GM23338 (cell line): Measurements from ENCODE around the gene KLK5. TPM values are rescaled to one million over a fixed set of nuclear protein-coding genes. Genes with fewer than 3 reads are reported as not detected.

Experiments used
- ATAC-seq: fragments of 200-7000 bp; cut with Tn5 transposase; 3 replicates; pipeline ENCODE4 v1.9.1; 2020
- DNase-seq: peaks from one replicate; pipeline ENCODE4 v3.0.0-alpha.2; 2015; ENCODE audit warnings: low spot score
- H2AFZ ChIP-seq: fragments of 200-600 bp; sonication (generic); 2 replicates; pipeline ENCODE4 v1.8.0; 2016; ENCODE audit warnings: antibody characterized with exemption, mild to moderate bottlenecking, moderate library complexity
- H3F3A ChIP-seq: fragments of 200-600 bp; sonication (generic); replicated peaks from 2 replicates; pipeline ENCODE4 v1.8.0; 2017; ENCODE audit warnings: antibody characterized with exemption, mixed run types, low read depth
- H3K27ac ChIP-seq: fragments of 200-600 bp; sonication (generic); 2 replicates; pipeline ENCODE4 v1.6.1; 2016; ENCODE audit warnings: low read depth
- H3K27me3 ChIP-seq: fragments of 200-600 bp; sonication (generic); 2 replicates; pipeline ENCODE4 v1.8.0; 2016; ENCODE audit warnings: mild to moderate bottlenecking, mixed run types, moderate library complexity; ENCODE audit not compliant: insufficient read depth
- H3K36me3 ChIP-seq: fragments of 200-600 bp; sonication (generic); 2 replicates; pipeline ENCODE4 v1.8.0; 2016; ENCODE audit warnings: mild to moderate bottlenecking; ENCODE audit not compliant: insufficient read depth
- H3K4me1 ChIP-seq: fragments of 200-600 bp; sonication (generic); 2 replicates; pipeline ENCODE4 v1.8.0; 2016; ENCODE audit warnings: mild to moderate bottlenecking, moderate library complexity; ENCODE audit not compliant: insufficient read depth
- H3K4me2 ChIP-seq: fragments of 200-600 bp; sonication (generic); 2 replicates; pipeline ENCODE4 v1.7.1; 2017; ENCODE audit warnings: mixed run types
- H3K4me3 ChIP-seq: fragments of 200-600 bp; sonication (generic); 2 replicates; pipeline ENCODE4 v1.6.1; 2016; ENCODE audit warnings: mixed run types
- H3K79me2 ChIP-seq: fragments of 200-600 bp; sonication (generic); replicated peaks from 2 replicates; pipeline ENCODE4 v1.8.0; 2017; ENCODE audit warnings: mild to moderate bottlenecking; ENCODE audit not compliant: insufficient read depth
- H3K9me2 ChIP-seq: fragments of 200-600 bp; sonication (generic); 2 replicates; pipeline ENCODE4 v1.8.0; 2017; ENCODE audit not compliant: insufficient read depth
- H4K20me1 ChIP-seq: fragments of 200-600 bp; sonication (generic); replicated peaks from 2 replicates; pipeline ENCODE4 v1.8.0; 2017; ENCODE audit warnings: mild to moderate bottlenecking; ENCODE audit not compliant: insufficient read depth
- H3K27ac Mint-ChIP-seq: 2 replicates; pipeline ENCODE4 v1.8.0; 2020; ENCODE audit warnings: inconsistent platforms, mild to moderate bottlenecking, moderate library complexity, mixed read lengths
- H3K27me3 Mint-ChIP-seq: 3 replicates; pipeline ENCODE4 v1.8.0; 2022; ENCODE audit warnings: low read depth, mild to moderate bottlenecking, moderate library complexity, mixed read lengths, inconsistent platforms; ENCODE audit not compliant: insufficient read depth, poor library complexity
- H3K36me3 Mint-ChIP-seq: 3 replicates; pipeline ENCODE4 v1.8.0; 2021; ENCODE audit warnings: low read depth, mild to moderate bottlenecking, inconsistent platforms, moderate library complexity, mixed read lengths
- H3K4me1 Mint-ChIP-seq: 3 replicates; pipeline ENCODE4 v1.8.0; 2020; ENCODE audit warnings: mild to moderate bottlenecking, inconsistent platforms, mixed read lengths
- H3K4me3 Mint-ChIP-seq: 3 replicates; pipeline ENCODE4 v1.8.0; 2021; ENCODE audit warnings: moderate library complexity, mild to moderate bottlenecking, inconsistent platforms, mixed read lengths
- H3K9me3 Mint-ChIP-seq: 3 replicates; pipeline ENCODE4 v1.8.0; 2020; ENCODE audit warnings: moderate library complexity, mild to moderate bottlenecking, inconsistent platforms, mixed read lengths
- CTCF ChIP-seq, 2 experiments: fragments of 200-600 bp in 1 of 2; sonication (generic) in 1 of 2; conservative IDR thresholded peaks; 2 replicates each; pipeline versions ENCODE4 v1.5.1 to v1.6.1; 2016 to 2017; ENCODE audit warnings: antibody characterized with exemption in 2 of 2, low read depth in 2 of 2, mild to moderate bottlenecking in 2 of 2, moderate library complexity in 1 of 2
- EZH2 ChIP-seq: fragments of 200-600 bp; sonication (generic); IDR thresholded peaks from one replicate; pipeline ENCODE4 v1.8.0; 2017; ENCODE audit warnings: antibody characterized with exemption, mild to moderate bottlenecking, low read depth; ENCODE audit not compliant: unreplicated experiment
- JUNB ChIP-seq: IDR thresholded peaks from one replicate; pipeline ENCODE4 v1.6.1; 2016; ENCODE audit warnings: antibody characterized with exemption; ENCODE audit not compliant: unreplicated experiment
- NANOG ChIP-seq: IDR thresholded peaks from 2 replicates; pipeline ENCODE4 v1.6.1; 2016; ENCODE audit warnings: antibody characterized with exemption, borderline replicate concordance
- POLR2AphosphoS5 ChIP-seq: IDR thresholded peaks from 2 replicates; pipeline ENCODE4 v1.6.1; 2016; ENCODE audit warnings: antibody characterized with exemption, low read depth
- REST ChIP-seq: IDR thresholded peaks from one replicate; pipeline ENCODE4 v1.6.1; 2018; ENCODE audit warnings: antibody characterized with exemption; ENCODE audit not compliant: unreplicated experiment
- STAT1 ChIP-seq: IDR thresholded peaks from one replicate; pipeline ENCODE4 v1.6.1; 2016; ENCODE audit warnings: antibody characterized with exemption; ENCODE audit not compliant: unreplicated experiment
- ZNF114 ChIP-seq: fragments of 250-450 bp; sonication (Bioruptor Pico); IDR thresholded peaks from 2 replicates; pipeline ENCODE4 v1.5.0; 2020; ENCODE audit warnings: mild to moderate bottlenecking, moderate library complexity
- ZNF331 ChIP-seq: fragments of 250-450 bp; sonication (Bioruptor Pico); IDR thresholded peaks from 2 replicates; pipeline ENCODE4 v1.5.0; 2020; ENCODE audit warnings: low read depth, mild to moderate bottlenecking, moderate library complexity
- ZNF462 ChIP-seq: fragments of 250-450 bp; sonication (Bioruptor Pico); IDR thresholded peaks from 2 replicates; pipeline ENCODE4 v1.5.0; 2020; ENCODE audit warnings: mild to moderate bottlenecking, moderate library complexity
- polyA plus RNA-seq: library from polyadenylated mRNA; unstranded; fragments of >200 nt; fragmentation: Nextera tagmentation; extraction: Ambion mirVana; gene quantifications from 2 replicates; pipeline ENCODE4 v1.2.1, GENCODE V29; 2016
- total RNA-seq: library from RNA; depleted of rRNA; stranded (reverse); fragments of >200 nt; shearing (Covaris generic); gene quantifications from 2 replicates; pipeline ENCODE4 v1.2.3, GENCODE V29; 2014

KLK5 gene
- total and polyA plus RNA-seq, 2 experiments from 2014 or later: 0.66 TPM; not detected in 1

DNA sequence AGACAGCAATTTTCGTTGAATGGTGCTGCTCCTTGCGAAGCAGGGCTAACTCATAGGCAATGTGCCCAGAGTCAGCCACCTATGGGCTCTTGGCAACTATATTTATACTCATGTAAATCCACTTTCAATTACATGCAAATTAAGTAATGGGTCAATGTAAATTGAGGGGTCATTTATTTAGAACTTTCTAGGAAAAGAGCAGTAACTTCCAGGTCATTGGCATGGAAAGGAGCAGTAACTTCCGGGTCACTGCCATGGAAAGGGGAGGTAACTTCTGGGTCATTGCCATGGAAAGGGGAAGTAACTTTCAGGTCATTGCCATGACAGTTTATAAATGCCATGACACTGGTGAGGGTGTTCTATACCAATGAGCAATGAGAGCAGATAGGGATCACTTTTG is 53.3 kb downstream of the KLK5 start (continued):
- TF ChIP-seq ZNF462 (CRISPR knock-in tag) (no peak), ZNF114 (CRISPR knock-in tag) (no peak)

- Mint-ChIP-seq H3K4me3 (no peak overlapping the region), H3K27ac (no peak overlapping the region), H3K4me1 (no peaks in the 10 kb centered on the region), H3K9me3 (peaks cover 68% of the 10 kb centered on the region), H3K36me3 (peaks cover 22% of the 10 kb centered on the region), H3K27me3 (peaks cover 6% of the 10 kb centered on the region)
- Histone ChIP-seq H3K27me3 (no peaks in the 10 kb centered on the region), H3K36me3 (no peaks in the 10 kb centered on the region), H2AFZ (no peak overlapping the region), H3K4me3 (no peak overlapping the region), H3K9me2 (no peaks in the 10 kb centered on the region), H3K79me2 (no peaks in the 10 kb centered on the region), H3K27ac (no peak overlapping the region), H3K4me1 (no peaks in the 10 kb centered on the region), H3F3A (no peaks in the 10 kb centered on the region), H4K20me1 (no peaks in the 10 kb centered on the region), H3K4me2 (no peak overlapping the region)
- ATAC-seq (no peak), DNase-seq (no peak)
- no peak for TF ChIP-seq ZNF331 (CRISPR knock-in tag)
- TF ChIP-seq CTCF (conservative IDR thresholded peaks at IDR 0.05; ENCODE audit: low read depth in 2 of 2): no peak
- no peak for TF ChIP-seq STAT1
- TF ChIP-seq JUNB: no peak
- TF ChIP-seq REST: no peak
- no peak for TF ChIP-seq POLR2AphosphoS5
- TF ChIP-seq EZH2: no peak
- no peak for TF ChIP-seq NANOG
Observed at GRCh38 chr19:50898018-50898417, 54.8 kb downstream of the KLK5 start.
